ENCODE results near the gene ADAMTS7. TPM values are rescaled to one million over a fixed set of nuclear protein-coding genes. Genes with fewer than 3 reads are reported as not detected.
A peak's percentile ranks its signal among the peaks of the same experiment; 100 is the strongest.

Gene ADAMTS7
- total RNA-seq, 4 donors from 2014 or later: 0.29 to 21.4 (median 7.5) TPM

DNA sequence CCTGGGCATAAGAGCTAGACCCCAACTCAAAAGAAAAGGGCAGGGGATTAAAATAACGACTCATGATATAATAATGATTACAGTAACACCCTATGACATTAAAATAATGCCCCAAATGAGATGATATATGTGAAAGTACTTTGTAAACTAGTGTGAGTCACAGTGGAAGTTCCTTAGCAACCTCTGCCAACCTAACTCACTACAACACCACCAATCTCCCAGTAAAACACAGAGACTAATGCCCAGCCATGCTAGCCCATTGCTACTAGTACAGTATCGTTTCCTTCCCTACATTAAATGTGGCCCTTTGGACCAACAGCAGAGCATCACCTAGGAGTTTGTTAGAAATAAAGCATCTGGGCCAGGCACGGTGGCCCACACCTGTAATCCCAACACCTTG is 11.2 kb upstream of the ADAMTS7 start:
- Histone ChIP-seq H3K9me3 (no peaks in the 10 kb centered on the region), H3K27me3 (no peaks in the 10 kb centered on the region), H3K27ac (no peak overlapping the region), H3K36me3 (no peaks in the 10 kb centered on the region), H3K4me3 (no peak overlapping the region), H3K4me1 (no peaks in the 10 kb centered on the region)
- DNase-seq: no peak
- intact Hi-C loops (cut with DNase I; ENCODE audit: low total_unique reads): no loop called here
- TF ChIP-seq POLR2A (IDR thresholded peaks at IDR 0.05): no peak
- TF ChIP-seq, protein P1, sequence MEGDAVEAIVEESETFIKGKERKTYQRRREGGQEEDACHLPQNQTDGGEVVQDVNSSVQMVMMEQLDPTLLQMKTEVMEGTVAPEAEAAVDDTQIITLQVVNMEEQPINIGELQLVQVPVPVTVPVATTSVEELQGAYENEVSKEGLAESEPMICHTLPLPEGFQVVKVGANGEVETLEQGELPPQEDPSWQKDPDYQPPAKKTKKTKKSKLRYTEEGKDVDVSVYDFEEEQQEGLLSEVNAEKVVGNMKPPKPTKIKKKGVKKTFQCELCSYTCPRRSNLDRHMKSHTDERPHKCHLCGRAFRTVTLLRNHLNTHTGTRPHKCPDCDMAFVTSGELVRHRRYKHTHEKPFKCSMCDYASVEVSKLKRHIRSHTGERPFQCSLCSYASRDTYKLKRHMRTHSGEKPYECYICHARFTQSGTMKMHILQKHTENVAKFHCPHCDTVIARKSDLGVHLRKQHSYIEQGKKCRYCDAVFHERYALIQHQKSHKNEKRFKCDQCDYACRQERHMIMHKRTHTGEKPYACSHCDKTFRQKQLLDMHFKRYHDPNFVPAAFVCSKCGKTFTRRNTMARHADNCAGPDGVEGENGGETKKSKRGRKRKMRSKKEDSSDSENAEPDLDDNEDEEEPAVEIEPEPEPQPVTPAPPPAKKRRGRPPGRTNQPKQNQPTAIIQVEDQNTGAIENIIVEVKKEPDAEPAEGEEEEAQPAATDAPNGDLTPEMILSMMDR (IDR thresholded peaks at IDR 0.05): no peak

DNA sequence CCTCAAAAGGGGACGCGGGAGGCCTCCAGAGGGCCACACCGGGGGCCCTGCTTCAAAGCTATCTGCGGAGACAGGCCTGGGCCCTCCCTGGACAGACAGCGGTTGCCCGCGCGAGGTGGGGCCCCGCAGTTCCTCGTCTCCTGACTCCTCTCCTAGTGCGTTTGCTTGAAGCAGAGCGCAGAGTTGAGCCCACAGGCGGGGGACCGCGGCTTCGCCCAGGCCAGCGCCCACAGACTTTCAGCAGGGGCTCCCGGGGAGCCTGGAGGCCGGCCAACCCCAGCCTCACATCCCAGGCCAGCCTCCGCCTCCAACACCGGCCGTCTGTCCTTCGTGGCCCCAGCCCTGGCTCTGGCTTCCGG is 540 bp upstream of the ADAMTS7 start:
- peaks cover 0 to 6% of the 10 kb centered on the region in 2 donors for H3K4me1 ChIP-seq
- H3K27ac ChIP-seq: peak overlapping the region; percentile 79 to 83
- peak overlapping the region; percentile 58 to 63 for H3K4me3 ChIP-seq
- no peaks in the 10 kb centered on the region for H3K36me3 ChIP-seq
- no peaks in the 10 kb centered on the region for H3K27me3 ChIP-seq
- DNase-seq: no peak
- intact Hi-C loops (cut with DNase I; ENCODE audit: low total_unique reads): no loop called here
- H3K9me3 ChIP-seq: no peaks in the 10 kb centered on the region
- TF ChIP-seq POLR2A (IDR thresholded peaks at IDR 0.05): no peak
- TF ChIP-seq, protein P1 (IDR thresholded peaks at IDR 0.05): no peak

DNA sequence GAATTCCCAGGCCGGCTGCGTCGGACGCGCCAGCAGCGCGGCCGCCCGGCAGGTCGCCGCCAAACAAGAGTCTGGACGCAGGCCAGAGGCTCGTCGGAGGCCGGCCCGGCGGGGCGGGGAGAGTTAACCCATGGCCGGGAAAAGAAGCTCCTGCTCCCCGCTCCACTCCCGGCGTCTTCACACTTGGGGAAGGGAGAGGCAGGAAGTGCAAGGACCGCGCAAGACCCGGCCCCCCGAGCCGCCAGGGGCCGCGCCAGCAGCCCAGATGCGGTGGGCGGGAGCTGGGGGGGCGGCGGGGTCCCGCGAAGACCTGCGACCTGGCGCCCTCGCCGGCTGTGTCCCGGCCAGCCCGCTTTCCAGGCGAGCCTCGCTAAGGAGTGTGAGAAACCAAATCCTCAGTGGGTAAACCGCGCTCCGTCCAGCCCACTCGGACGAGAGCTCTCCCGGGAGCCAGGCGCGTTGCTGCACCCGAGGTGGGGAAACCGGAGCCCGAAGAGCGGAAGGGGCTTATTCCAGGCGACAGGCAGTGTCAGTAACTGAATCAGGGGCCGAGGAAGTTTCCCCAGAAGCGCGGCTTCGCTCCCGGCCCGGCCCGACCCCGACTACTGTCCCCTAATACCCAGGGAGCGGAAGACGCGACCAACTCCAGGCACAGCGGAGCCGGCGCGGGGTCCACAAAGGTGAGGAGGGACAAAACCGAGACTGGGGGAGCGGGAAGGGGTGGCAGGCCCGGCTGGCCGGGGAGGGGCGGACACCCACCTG is 721 bp downstream of the ADAMTS7 start:
- H3K9me3 ChIP-seq: no peaks in the 10 kb centered on the region
- H3K27me3 ChIP-seq: no peaks in the 10 kb centered on the region

DNA sequence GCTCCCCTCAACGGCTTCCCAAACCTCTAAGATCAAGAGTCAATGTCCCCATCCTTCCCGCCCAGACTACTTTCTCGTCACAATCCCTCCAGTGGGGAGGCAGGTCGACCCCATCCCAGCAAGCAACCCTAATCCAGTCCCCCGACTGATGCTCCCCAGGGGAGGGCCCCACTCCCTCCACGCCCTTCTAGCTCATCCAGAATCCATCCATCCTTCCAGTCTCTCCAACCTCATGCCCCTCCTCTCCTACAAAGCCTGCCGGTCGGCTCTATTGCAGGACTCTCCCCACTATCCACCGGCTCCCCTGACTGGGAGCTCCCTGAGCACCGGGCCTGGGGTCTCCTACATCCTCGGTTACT is 1.3 kb downstream of the ADAMTS7 start:
- Histone ChIP-seq H3K4me3 (peak overlapping the region; percentile 58 to 63), H3K9me3 (no peaks in the 10 kb centered on the region), H3K27ac (peak overlapping the region; percentile 79 to 83), H3K36me3 (no peaks in the 10 kb centered on the region), H3K4me1 (peaks cover 0 to 6% of the 10 kb centered on the region in 2 donors), H3K27me3 (no peaks in the 10 kb centered on the region)
- TF ChIP-seq, protein P1 (IDR thresholded peaks at IDR 0.05): no peak
- no peak for TF ChIP-seq POLR2A (IDR thresholded peaks at IDR 0.05)
- intact Hi-C loops (cut with DNase I; ENCODE audit: low total_unique reads): no loop called here
- DNase-seq: no peak

More for the DNA sequence above, 721 bp downstream of the ADAMTS7 start:
- no peak for TF ChIP-seq POLR2A (IDR thresholded peaks at IDR 0.05)
- TF ChIP-seq, protein P1 (IDR thresholded peaks at IDR 0.05): no peak
- peaks cover 0 to 6% of the 10 kb centered on the region in 2 donors for H3K4me1 ChIP-seq
- intact Hi-C loops (cut with DNase I; ENCODE audit: low total_unique reads): no loop called here
- H3K27ac ChIP-seq: peak overlapping the region; percentile 79 to 83
- H3K4me3 ChIP-seq: peak overlapping the region; percentile 58 to 63
- no peaks in the 10 kb centered on the region for H3K36me3 ChIP-seq
- DNase-seq: peak; percentile 49 to 69

DNA sequence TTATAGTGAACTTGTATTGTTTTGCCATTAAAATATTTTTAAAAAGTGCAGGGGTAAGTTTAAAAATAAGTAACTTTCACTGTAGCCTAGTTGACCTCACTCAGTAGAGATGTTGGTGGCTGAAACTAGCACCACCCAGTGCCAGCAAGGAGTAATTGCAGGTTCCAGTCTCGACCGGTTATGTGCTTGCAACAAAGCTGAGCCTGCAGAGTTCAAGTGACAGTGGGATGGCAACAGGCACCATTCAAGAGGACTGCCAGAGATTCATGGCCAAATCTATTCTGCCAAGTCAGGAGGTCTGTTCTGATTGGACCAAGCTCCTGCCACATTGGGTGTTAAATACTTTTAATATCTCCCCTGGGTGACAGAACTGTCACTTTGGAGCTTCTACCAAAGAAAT is 2.7 kb downstream of the ADAMTS7 start:
- TF ChIP-seq, protein P1 (IDR thresholded peaks at IDR 0.05): peak in 1 of 4 experiments; percentile 4
- TF ChIP-seq POLR2A (IDR thresholded peaks at IDR 0.05): no peak
- DNase-seq: no peak
- Histone ChIP-seq H3K4me1 (peaks cover 0 to 6% of the 10 kb centered on the region in 2 donors), H3K27ac (no peak overlapping the region), H3K27me3 (no peaks in the 10 kb centered on the region), H3K9me3 (no peaks in the 10 kb centered on the region), H3K4me3 (no peak overlapping the region), H3K36me3 (no peaks in the 10 kb centered on the region)
- intact Hi-C loops (cut with DNase I; ENCODE audit: low total_unique reads): no loop called here

Data from uterus (tissue), 4 donors.